A673 (cell line): ENCODE data around the gene DCUN1D4. TPM values are rescaled to one million over a fixed set of nuclear protein-coding genes. Genes with fewer than 3 reads are reported as not detected.
A peak's percentile ranks its signal among the peaks of the same experiment; 100 is the strongest.

Experiments used
- BruUV-seq: library from RNA; stranded (reverse); fragments of 400-500 nt; replicated peaks from 2 replicates; lab custom pipeline; 2021; lab: Mats Ljungman, UMichigan
- CTCF ChIA-PET: fragments of 300-600 bp; sonication (Branson Sonifier 250); formaldehyde crosslinking; loops from one replicate; lab custom pipeline; 2022; ENCODE audit warnings: antibody characterized with exemption; lab: Charles Lee
- POLR2A ChIA-PET: fragments of 300-600 bp; sonication (Branson Sonifier 250); formaldehyde crosslinking; loops from one replicate; lab custom pipeline; 2022; ENCODE audit warnings: antibody characterized with exemption; ENCODE audit not compliant: low non-redundant PET; lab: Charles Lee
- DNase-seq: peaks from one replicate; pipeline ENCODE4 v3.0.0-alpha.2; 2015; ENCODE audit warnings: low spot score
- H3K27ac ChIP-seq: fragments of 200-600 bp; sonication (generic); 2 replicates; pipeline ENCODE4 v1.5.1; 2016; ENCODE audit warnings: mixed run types, low read depth, mild to moderate bottlenecking, mixed read lengths, antibody characterized with exemption, low read length; ENCODE audit not compliant: poor library complexity, severe bottlenecking
- H3K27me3 ChIP-seq: fragments of 200-600 bp; sonication (generic); replicated peaks from 2 replicates; pipeline ENCODE4 v1.6.1; 2017; ENCODE audit warnings: mixed run types, low read depth, mild to moderate bottlenecking, mixed read lengths, antibody characterized with exemption, low read length; ENCODE audit not compliant: insufficient read depth, poor library complexity
- H3K36me3 ChIP-seq: fragments of 200-600 bp; sonication (generic); 2 replicates; pipeline ENCODE4 v1.6.1; 2016; ENCODE audit warnings: mixed run types, mild to moderate bottlenecking, mixed read lengths, antibody characterized with exemption, low read length; ENCODE audit not compliant: insufficient read depth, poor library complexity, severe bottlenecking
- H3K4me1 ChIP-seq: fragments of 200-600 bp; sonication (generic); 2 replicates; pipeline ENCODE4 v1.6.1; 2017; ENCODE audit warnings: mixed run types, mild to moderate bottlenecking, mixed read lengths, antibody characterized with exemption, low read length; ENCODE audit not compliant: insufficient read depth, poor library complexity, severe bottlenecking
- H3K4me3 ChIP-seq: fragments of 200-600 bp; sonication (generic); 2 replicates; pipeline ENCODE4 v1.5.1; 2016; ENCODE audit warnings: low read depth, mixed run types, mild to moderate bottlenecking, mixed read lengths, low read length; ENCODE audit not compliant: poor library complexity, severe bottlenecking
- H3K9me3 ChIP-seq: fragments of 200-600 bp; sonication (generic); 2 replicates; pipeline ENCODE4 v1.6.1; 2016; ENCODE audit warnings: mixed run types, low read depth, mild to moderate bottlenecking, mixed read lengths, antibody characterized with exemption, low read length; ENCODE audit not compliant: poor library complexity, severe bottlenecking
- EZH2 ChIP-seq: fragments of 200-600 bp; sonication (generic); IDR thresholded peaks from 2 replicates; pipeline ENCODE4 v1.6.1; 2017; ENCODE audit warnings: borderline replicate concordance, low read depth, mild to moderate bottlenecking, mixed read lengths, antibody characterized with exemption, low read length; ENCODE audit not compliant: poor library complexity, severe bottlenecking
- intact Hi-C: fragments of 100-400 bp; cut with micrococcal nuclease; formaldehyde crosslinking; loops from one replicate; pipeline ENCODE4 v1.10.0; 2022; ENCODE audit not compliant: unreplicated experiment
- total RNA-seq: library from RNA; stranded (reverse); gene quantifications from 2 replicates; pipeline ENCODE4 v1.2.3, GENCODE V29; 2021
- TF ChIP-seq, protein P1 (sequence below): fragments of 300-800, 200-600 bp; sonication (generic); conservative IDR thresholded peaks from 2 replicates; pipeline ENCODE4 v1.5.1; 2017; ENCODE audit warnings: low read depth, mild to moderate bottlenecking, antibody characterized with exemption, low read length, moderate library complexity, mixed read lengths

Gene DCUN1D4
- total RNA-seq, 1 experiment from 2014 or later, result 21.5 TPM

DNA sequence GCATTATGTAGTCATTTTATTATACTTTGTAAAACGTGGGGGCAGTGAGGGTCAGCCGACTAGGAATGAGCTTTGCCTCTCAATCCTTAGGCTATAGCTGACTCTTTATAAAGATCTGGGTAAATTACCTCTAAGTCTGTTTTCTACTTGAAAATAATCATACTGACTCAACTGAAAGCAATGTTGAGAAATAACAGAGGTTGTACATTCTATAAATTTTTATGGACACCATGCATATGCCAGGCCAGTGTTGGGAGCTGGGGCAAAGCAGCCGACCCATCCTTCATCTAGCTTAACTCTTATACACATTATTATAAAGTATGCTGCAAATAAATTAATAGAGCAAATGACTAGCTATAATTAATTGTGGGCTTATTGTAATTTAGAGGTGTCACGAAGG lies 2.2 kb upstream of the DCUN1D4 start:
- POLR2A ChIA-PET, result no interaction called here
- Histone ChIP-seq H3K4me3 (no peak overlapping the region), H3K4me1 (no peaks in the 10 kb centered on the region), H3K27ac (no peak overlapping the region), H3K27me3 (no peaks in the 10 kb centered on the region), H3K9me3 (no peaks in the 10 kb centered on the region), H3K36me3 (no peaks in the 10 kb centered on the region)
- TF ChIP-seq, protein P1, sequence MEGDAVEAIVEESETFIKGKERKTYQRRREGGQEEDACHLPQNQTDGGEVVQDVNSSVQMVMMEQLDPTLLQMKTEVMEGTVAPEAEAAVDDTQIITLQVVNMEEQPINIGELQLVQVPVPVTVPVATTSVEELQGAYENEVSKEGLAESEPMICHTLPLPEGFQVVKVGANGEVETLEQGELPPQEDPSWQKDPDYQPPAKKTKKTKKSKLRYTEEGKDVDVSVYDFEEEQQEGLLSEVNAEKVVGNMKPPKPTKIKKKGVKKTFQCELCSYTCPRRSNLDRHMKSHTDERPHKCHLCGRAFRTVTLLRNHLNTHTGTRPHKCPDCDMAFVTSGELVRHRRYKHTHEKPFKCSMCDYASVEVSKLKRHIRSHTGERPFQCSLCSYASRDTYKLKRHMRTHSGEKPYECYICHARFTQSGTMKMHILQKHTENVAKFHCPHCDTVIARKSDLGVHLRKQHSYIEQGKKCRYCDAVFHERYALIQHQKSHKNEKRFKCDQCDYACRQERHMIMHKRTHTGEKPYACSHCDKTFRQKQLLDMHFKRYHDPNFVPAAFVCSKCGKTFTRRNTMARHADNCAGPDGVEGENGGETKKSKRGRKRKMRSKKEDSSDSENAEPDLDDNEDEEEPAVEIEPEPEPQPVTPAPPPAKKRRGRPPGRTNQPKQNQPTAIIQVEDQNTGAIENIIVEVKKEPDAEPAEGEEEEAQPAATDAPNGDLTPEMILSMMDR, result no peak
- TF ChIP-seq EZH2, result no peak
- BruUV-seq, result no TSS peak
- no peak for DNase-seq
- CTCF ChIA-PET, result no interaction called here
- intact Hi-C loops, result no loop called here

DNA sequence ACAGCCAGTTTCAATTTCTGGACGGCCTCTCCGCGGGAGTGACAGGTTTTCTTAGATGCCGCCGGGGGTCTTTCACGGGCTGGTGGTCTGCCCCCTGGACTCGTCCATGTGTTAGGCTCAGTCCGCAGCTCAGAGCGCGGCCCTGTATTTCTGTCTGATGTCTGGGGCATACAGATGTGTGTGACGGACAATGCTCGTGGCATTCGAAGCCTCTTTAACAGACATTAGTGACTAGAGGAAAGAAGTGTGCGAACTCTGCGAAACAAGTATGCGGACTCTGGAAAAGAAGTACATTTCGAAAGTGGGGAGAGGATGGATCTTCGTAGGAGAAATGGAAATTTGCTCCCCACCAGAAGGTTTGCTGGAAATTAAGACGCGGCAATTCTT lies 793 bp upstream of the DCUN1D4 start:
- ChIA-PET POLR2A (no interaction called here), CTCF (no interaction called here)
- Histone ChIP-seq H3K4me1 (no peaks in the 10 kb centered on the region), H3K36me3 (no peaks in the 10 kb centered on the region), H3K27ac (no peak overlapping the region), H3K4me3 (peak overlapping the region; percentile 71), H3K27me3 (no peaks in the 10 kb centered on the region), H3K9me3 (no peaks in the 10 kb centered on the region)
- intact Hi-C loops, result no loop called here
- TF ChIP-seq EZH2, result no peak
- TF ChIP-seq, protein P1, result no peak
- DNase-seq, result no peak
- BruUV-seq, result no TSS peak

DNA sequence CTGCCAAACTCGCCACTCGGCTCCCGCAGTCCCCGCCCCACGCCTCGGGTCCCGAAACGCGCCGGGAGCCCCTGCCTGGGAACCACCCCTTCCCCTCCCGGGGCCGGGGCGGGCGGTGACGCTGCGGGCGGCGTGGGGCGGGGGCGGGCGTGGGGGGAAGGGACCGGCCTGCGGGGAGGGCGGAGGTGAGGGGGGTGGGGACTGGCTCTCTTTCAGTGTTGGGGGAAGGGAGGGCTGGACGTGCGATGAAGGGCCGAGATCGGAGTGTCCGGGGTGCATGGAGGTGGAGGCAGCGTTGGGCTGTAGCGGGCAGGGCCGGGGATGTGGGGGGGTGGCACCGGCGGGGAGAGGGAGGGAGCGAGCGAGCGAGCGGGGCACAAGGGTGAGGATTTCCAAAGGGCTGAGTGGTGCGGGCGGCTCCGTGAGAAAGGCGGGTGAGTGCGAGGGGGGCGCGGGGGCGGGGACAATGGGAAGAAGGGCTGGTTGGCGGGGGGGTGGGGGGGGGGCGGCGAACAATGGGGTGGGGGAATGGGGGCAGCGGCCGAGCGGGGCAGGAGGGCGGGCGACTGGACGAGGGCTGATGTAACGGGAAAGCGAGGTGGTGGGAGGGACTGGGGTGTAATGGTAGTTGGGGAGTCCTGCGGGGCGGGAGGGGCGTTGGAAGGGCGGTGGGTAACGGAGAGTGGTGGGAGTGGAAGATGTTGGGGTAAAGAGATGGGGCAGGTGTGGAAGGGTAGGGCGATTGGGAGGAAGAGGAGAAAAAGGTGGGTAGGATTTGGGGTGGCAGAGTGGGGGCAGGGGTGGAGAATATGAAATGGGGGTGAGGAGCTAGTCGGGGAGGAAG lies 578 bp downstream of the DCUN1D4 start:
- no TSS peak for BruUV-seq
- H3K27ac ChIP-seq, result peak overlapping the region; percentile 65
- H3K36me3 ChIP-seq, result no peaks in the 10 kb centered on the region
- no peaks in the 10 kb centered on the region for H3K27me3 ChIP-seq
- ChIA-PET CTCF (no interaction called here), POLR2A (no interaction called here)
- H3K9me3 ChIP-seq, result no peaks in the 10 kb centered on the region
- peak; percentile 29 for DNase-seq
- peak overlapping the region; percentile 71 for H3K4me3 ChIP-seq
- intact Hi-C loops, result no loop called here
- TF ChIP-seq, protein P1, result no peak
- no peak for TF ChIP-seq EZH2
- no peaks in the 10 kb centered on the region for H3K4me1 ChIP-seq
